OCI-LY1 (cell line): ENCODE measurements around the gene RELCH.

Source experiments
- H2AFZ ChIP-seq: fragments of 200-600 bp; sonication (generic), shearing (Covaris generic); 2 replicates; pipeline ENCODE4 v1.6.0; 2014; ENCODE audit warnings: antibody characterized with exemption, mild to moderate bottlenecking, low read length
- H3F3A ChIP-seq: fragments of 200-600 bp; sonication (generic), shearing (Covaris generic); 2 replicates; pipeline ENCODE4 v1.6.0; 2014; ENCODE audit warnings: mild to moderate bottlenecking, antibody characterized with exemption, low read length, moderate library complexity; ENCODE audit not compliant: insufficient read depth
- H3K27ac ChIP-seq: fragments of 200-600 bp; sonication (generic); 2 replicates; pipeline ENCODE4 v1.5.1; 2014; ENCODE audit warnings: low read length, mixed run types, mild to moderate bottlenecking, low read depth; ENCODE audit not compliant: poor library complexity, severe bottlenecking
- H3K27me3 ChIP-seq: fragments of 200-600 bp; sonication (generic); 2 replicates; pipeline ENCODE4 v1.6.0; 2014; ENCODE audit warnings: antibody characterized with exemption, mild to moderate bottlenecking, low read length, moderate library complexity; ENCODE audit not compliant: insufficient read depth
- H3K36me3 ChIP-seq: fragments of 200-600 bp; sonication (generic); 2 replicates; pipeline ENCODE4 v1.6.1; 2014; ENCODE audit warnings: mild to moderate bottlenecking, antibody characterized with exemption, low read length, moderate library complexity, mixed read lengths; ENCODE audit not compliant: insufficient read depth
- H3K4me1 ChIP-seq: fragments of 200-600 bp; sonication (generic); 2 replicates; pipeline ENCODE4 v1.5.1; 2014; ENCODE audit warnings: mild to moderate bottlenecking, low read length, moderate library complexity; ENCODE audit not compliant: insufficient read depth, severe bottlenecking
- H3K4me2 ChIP-seq: fragments of 200-600 bp; sonication (generic), shearing (Covaris generic); 2 replicates; pipeline ENCODE4 v1.6.1; 2014; ENCODE audit warnings: low read length
- H3K4me3 ChIP-seq: fragments of 200-600 bp; sonication (generic); 2 replicates; pipeline ENCODE4 v1.5.1; 2014; ENCODE audit warnings: low read length, low read depth, mild to moderate bottlenecking, mixed read lengths; ENCODE audit not compliant: poor library complexity, severe bottlenecking
- H3K79me2 ChIP-seq: fragments of 200-600 bp; shearing (Covaris generic); 2 replicates; pipeline ENCODE4 v1.6.1; 2016; ENCODE audit warnings: mixed run types, low read length, mixed read lengths; ENCODE audit not compliant: insufficient read depth
- H3K9ac ChIP-seq: fragments of 200-600 bp; sonication (generic), shearing (Covaris generic); 2 replicates; pipeline ENCODE4 v1.6.1; 2014; ENCODE audit warnings: mild to moderate bottlenecking, low read length, mixed read lengths
- H3K9me2 ChIP-seq: fragments of 200-600 bp; sonication (generic), shearing (Covaris generic); 2 replicates; pipeline ENCODE4 v1.6.1; 2014; ENCODE audit warnings: low read depth, mild to moderate bottlenecking, low read length, mixed read lengths
- H3K9me3 ChIP-seq: fragments of 200-600 bp; shearing (Covaris generic); 2 replicates; pipeline ENCODE4 v1.6.1; 2014; ENCODE audit warnings: low read length, mixed read lengths
- H4K20me1 ChIP-seq: fragments of 200-600 bp; sonication (generic), shearing (Covaris generic); 2 replicates; pipeline ENCODE4 v1.6.0; 2016; ENCODE audit warnings: mild to moderate bottlenecking, low read length; ENCODE audit not compliant: insufficient read depth
- EZH2 ChIP-seq: fragments of 200-600 bp; sonication (generic), shearing (Covaris generic); IDR thresholded peaks from 2 replicates; pipeline ENCODE4 v1.8.0; 2017; ENCODE audit warnings: borderline replicate concordance, mixed run types, mild to moderate bottlenecking, antibody characterized with exemption, low read length, moderate library complexity, mixed read lengths
- TF ChIP-seq, protein P1 (sequence below): fragments of 200-600 bp; sonication (generic), shearing (Covaris generic); IDR thresholded peaks from 2 replicates; pipeline ENCODE4 v1.5.1; 2017; ENCODE audit warnings: mild to moderate bottlenecking, antibody characterized with exemption, low read length, moderate library complexity, mixed read lengths

RELCH gene

DNA sequence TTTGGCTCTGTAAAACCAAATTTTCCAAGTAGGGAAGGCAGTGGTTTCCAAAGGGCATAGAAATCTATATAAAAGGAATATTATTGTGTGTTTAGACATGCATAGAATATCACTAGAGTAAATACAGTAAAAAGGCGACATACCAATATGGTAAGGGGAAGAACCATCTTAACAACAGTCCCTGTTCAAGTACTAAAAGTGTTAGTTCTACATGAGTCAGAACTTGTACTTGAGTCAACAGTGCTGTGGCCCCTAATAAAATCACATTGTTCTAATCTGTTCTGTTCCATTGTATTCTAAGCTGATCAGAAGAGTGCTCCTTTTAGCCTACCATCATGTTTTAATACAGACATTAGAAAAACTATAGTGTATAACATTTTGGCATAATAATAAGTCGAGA, 102.0 kb downstream of the RELCH start:
- H3F3A ChIP-seq = 0 out of 2 replicates have a peak, but pooled peaks cover 3% of the 10 kb centered on the region
- H3K9me2 ChIP-seq = no peaks in the 10 kb centered on the region
- no peak overlapping the region for H3K9ac ChIP-seq
- peaks cover 53% of the 10 kb centered on the region for H3K36me3 ChIP-seq
- no peaks in the 10 kb centered on the region for H4K20me1 ChIP-seq
- no peak overlapping the region for H2AFZ ChIP-seq
- no peak overlapping the region for H3K27ac ChIP-seq
- H3K9me3 ChIP-seq = no peaks in the 10 kb centered on the region
- H3K4me2 ChIP-seq = no peak overlapping the region
- no peaks in the 10 kb centered on the region for H3K79me2 ChIP-seq
- TF ChIP-seq, protein P1, sequence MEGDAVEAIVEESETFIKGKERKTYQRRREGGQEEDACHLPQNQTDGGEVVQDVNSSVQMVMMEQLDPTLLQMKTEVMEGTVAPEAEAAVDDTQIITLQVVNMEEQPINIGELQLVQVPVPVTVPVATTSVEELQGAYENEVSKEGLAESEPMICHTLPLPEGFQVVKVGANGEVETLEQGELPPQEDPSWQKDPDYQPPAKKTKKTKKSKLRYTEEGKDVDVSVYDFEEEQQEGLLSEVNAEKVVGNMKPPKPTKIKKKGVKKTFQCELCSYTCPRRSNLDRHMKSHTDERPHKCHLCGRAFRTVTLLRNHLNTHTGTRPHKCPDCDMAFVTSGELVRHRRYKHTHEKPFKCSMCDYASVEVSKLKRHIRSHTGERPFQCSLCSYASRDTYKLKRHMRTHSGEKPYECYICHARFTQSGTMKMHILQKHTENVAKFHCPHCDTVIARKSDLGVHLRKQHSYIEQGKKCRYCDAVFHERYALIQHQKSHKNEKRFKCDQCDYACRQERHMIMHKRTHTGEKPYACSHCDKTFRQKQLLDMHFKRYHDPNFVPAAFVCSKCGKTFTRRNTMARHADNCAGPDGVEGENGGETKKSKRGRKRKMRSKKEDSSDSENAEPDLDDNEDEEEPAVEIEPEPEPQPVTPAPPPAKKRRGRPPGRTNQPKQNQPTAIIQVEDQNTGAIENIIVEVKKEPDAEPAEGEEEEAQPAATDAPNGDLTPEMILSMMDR = no peak
- TF ChIP-seq EZH2 = no peak
- H3K4me3 ChIP-seq = no peak overlapping the region
- H3K27me3 ChIP-seq = no peaks in the 10 kb centered on the region
- H3K4me1 ChIP-seq = peaks cover 12% of the 10 kb centered on the region

DNA sequence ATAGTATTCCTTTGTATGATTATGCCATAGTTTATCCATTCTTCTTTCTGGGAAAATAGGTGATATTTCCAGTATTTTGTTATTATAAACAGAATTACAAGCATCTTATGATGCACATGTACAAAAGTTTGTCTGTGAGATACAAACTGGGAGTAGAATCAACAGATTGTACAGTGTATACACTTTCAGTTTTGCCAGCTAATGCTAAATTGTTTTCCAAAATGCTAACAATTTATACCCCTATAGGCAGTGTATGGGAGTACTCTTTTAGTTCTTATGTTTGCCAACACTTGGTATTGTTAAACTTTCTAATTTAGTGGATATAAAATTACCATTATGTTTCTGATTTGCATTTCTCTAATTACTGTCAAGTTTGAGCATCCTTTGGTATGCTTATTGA, 107.0 kb downstream of the RELCH start:
- H4K20me1 ChIP-seq = no peaks in the 10 kb centered on the region
- H3K4me3 ChIP-seq = no peak overlapping the region
- no peak overlapping the region for H2AFZ ChIP-seq
- H3K4me1 ChIP-seq = no peaks in the 10 kb centered on the region
- no peak overlapping the region for H3K4me2 ChIP-seq
- H3K27ac ChIP-seq = no peak overlapping the region
- no peaks in the 10 kb centered on the region for H3F3A ChIP-seq
- H3K27me3 ChIP-seq = no peaks in the 10 kb centered on the region
- H3K9me2 ChIP-seq = no peaks in the 10 kb centered on the region
- no peak for TF ChIP-seq EZH2
- TF ChIP-seq, protein P1 = no peak
- H3K36me3 ChIP-seq = peaks cover 50% of the 10 kb centered on the region
- H3K79me2 ChIP-seq = no peaks in the 10 kb centered on the region
- no peaks in the 10 kb centered on the region for H3K9me3 ChIP-seq
- no peak overlapping the region for H3K9ac ChIP-seq

DNA sequence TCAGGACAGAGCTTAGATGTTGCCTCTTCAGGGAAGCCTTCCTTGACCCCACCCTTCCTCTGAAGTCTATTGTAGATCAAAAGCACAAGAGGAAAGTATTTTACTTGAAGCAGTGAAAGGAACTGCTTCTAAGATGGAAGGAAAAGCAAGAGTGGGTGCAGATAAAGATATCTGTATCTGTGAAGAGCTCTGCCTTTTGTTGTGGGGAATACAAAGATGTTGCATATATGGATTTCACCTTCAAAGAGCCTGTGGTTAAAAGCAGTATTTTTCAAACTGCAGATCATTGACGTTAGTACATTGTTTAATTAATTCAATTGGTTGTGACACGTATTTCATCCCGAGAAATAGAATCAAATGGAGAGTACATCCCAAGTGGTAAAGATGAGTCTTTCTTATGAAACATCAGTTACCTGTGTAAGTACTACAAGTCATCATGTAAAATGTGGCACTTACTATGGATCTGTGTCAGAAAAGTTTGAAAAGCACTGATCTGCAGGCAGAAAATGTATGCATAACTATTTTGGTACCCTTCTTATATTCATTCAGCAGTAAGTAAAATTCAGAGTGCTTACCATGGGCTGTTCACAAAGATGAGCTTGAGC, 113.4 kb downstream of the RELCH start:
- Histone ChIP-seq H3K36me3 (peaks cover 50% of the 10 kb centered on the region; the same call in 1 of the 2 replicates), H3K79me2 (no peaks in the 10 kb centered on the region), H3K9me3 (no peaks in the 10 kb centered on the region), H3K27ac (no peak overlapping the region), H3K4me2 (no peak overlapping the region), H3K9ac (no peak overlapping the region), H3K4me3 (no peak overlapping the region), H3K9me2 (no peaks in the 10 kb centered on the region), H3K4me1 (no peaks in the 10 kb centered on the region), H4K20me1 (no peaks in the 10 kb centered on the region), H2AFZ (no peak overlapping the region), H3K27me3 (no peaks in the 10 kb centered on the region), H3F3A (no peaks in the 10 kb centered on the region)
- TF ChIP-seq EZH2 = no peak
- TF ChIP-seq, protein P1 = no peak
